ENCODE results near the gene SASH1. TPM values are rescaled to one million over a fixed set of nuclear protein-coding genes. Genes with fewer than 3 reads are reported as not detected.

SASH1 gene
- total RNA-seq, 1 experiment from 2014 or later: 27.4 TPM

DNA sequence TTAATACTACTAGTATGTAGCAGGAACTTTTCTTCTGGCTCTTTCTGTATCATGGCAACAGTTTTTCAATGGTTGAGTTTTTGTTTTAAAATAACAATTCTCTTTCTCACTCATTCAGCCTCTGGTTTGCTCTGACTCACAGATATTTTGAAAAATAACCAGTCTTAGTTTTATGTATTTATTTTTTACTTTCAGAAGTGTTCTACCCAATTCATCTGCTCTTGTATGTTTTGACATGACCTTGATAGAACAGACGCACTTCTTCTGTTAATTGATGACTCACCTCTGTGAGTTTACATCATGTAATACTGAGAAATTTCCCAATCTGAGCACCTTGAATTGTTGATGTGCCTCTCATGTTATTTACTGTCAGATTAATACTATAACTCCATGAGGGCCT lies 178.9 kb downstream of the SASH1 start:
- DNase-seq (ENCODE audit: low spot score): no peak
- no peak for ATAC-seq
- no peaks in the 10 kb centered on the region for H3K27me3 Mint-ChIP-seq (ENCODE audit: low read depth)
- TF ChIP-seq OVOL2 (CRISPR knock-in tag; IDR thresholded peaks at IDR 0.05; ENCODE audit: borderline replicate concordance): no peak
- TF ChIP-seq, protein P1, sequence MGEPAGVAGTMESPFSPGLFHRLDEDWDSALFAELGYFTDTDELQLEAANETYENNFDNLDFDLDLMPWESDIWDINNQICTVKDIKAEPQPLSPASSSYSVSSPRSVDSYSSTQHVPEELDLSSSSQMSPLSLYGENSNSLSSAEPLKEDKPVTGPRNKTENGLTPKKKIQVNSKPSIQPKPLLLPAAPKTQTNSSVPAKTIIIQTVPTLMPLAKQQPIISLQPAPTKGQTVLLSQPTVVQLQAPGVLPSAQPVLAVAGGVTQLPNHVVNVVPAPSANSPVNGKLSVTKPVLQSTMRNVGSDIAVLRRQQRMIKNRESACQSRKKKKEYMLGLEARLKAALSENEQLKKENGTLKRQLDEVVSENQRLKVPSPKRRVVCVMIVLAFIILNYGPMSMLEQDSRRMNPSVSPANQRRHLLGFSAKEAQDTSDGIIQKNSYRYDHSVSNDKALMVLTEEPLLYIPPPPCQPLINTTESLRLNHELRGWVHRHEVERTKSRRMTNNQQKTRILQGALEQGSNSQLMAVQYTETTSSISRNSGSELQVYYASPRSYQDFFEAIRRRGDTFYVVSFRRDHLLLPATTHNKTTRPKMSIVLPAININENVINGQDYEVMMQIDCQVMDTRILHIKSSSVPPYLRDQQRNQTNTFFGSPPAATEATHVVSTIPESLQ (CRISPR knock-in tag; IDR thresholded peaks at IDR 0.05): no peak
- TF ChIP-seq ZNF232 (CRISPR knock-in tag; IDR thresholded peaks at IDR 0.05): no peak
- TF ChIP-seq, protein P2, sequence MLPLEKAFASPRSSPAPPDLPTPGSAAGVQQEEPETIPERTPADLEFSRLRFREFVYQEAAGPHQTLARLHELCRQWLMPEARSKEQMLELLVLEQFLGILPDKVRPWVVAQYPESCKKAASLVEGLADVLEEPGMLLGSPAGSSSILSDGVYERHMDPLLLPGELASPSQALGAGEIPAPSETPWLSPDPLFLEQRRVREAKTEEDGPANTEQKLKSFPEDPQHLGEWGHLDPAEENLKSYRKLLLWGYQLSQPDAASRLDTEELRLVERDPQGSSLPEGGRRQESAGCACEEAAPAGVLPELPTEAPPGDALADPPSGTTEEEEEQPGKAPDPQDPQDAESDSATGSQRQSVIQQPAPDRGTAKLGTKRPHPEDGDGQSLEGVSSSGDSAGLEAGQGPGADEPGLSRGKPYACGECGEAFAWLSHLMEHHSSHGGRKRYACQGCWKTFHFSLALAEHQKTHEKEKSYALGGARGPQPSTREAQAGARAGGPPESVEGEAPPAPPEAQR (CRISPR knock-in tag; IDR thresholded peaks at IDR 0.05): no peak
- TF ChIP-seq CBFB (CRISPR knock-in tag; IDR thresholded peaks at IDR 0.05; ENCODE audit: low read depth): no peak
- TF ChIP-seq ZNF263 (CRISPR knock-in tag; IDR thresholded peaks at IDR 0.05; ENCODE audit: low read depth): no peak
- no peak for TF ChIP-seq ZNF416 (CRISPR knock-in tag; IDR thresholded peaks at IDR 0.05)
- POLR2A ChIA-PET: no interaction called here
- no peaks in the 10 kb centered on the region for H3K9me3 Mint-ChIP-seq
- no peak overlapping the region; the same call in 1 of the 2 replicates for H3K4me3 Mint-ChIP-seq
- CTCF ChIA-PET: no interaction called here
- H3K36me3 Mint-ChIP-seq: peaks cover 41% of the 10 kb centered on the region
- peaks cover 58% of the 10 kb centered on the region for H3K4me1 Mint-ChIP-seq
- H3K27ac Mint-ChIP-seq: peak overlapping the region; percentile 65

DNA sequence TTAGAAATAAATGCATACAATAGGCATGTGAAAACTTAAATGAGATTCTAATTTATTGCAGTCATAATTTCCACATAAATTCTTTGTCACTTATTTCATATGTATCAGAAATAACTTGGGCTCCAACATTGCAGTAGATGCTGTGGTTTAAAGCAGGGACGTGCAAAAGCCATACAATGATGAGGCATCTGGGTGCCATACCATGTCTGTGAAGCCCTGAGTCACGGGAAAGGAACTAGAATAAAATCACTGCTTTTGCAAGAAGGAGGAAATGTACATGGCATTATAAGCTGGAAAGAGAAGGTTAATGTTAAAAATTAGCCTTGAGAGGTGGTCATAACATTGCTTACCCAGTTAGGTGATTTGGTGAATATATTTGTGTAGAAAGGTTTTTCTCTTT lies 180.4 kb downstream of the SASH1 start:
- DNase-seq (ENCODE audit: low spot score) (no peak), ATAC-seq (no peak)
- CTCF ChIA-PET: no interaction called here
- TF ChIP-seq PRRX2 (CRISPR knock-in tag; IDR thresholded peaks at IDR 0.05): no peak
- no peak for TF ChIP-seq SOX15 (CRISPR knock-in tag; IDR thresholded peaks at IDR 0.05)
- TF ChIP-seq, protein P3, sequence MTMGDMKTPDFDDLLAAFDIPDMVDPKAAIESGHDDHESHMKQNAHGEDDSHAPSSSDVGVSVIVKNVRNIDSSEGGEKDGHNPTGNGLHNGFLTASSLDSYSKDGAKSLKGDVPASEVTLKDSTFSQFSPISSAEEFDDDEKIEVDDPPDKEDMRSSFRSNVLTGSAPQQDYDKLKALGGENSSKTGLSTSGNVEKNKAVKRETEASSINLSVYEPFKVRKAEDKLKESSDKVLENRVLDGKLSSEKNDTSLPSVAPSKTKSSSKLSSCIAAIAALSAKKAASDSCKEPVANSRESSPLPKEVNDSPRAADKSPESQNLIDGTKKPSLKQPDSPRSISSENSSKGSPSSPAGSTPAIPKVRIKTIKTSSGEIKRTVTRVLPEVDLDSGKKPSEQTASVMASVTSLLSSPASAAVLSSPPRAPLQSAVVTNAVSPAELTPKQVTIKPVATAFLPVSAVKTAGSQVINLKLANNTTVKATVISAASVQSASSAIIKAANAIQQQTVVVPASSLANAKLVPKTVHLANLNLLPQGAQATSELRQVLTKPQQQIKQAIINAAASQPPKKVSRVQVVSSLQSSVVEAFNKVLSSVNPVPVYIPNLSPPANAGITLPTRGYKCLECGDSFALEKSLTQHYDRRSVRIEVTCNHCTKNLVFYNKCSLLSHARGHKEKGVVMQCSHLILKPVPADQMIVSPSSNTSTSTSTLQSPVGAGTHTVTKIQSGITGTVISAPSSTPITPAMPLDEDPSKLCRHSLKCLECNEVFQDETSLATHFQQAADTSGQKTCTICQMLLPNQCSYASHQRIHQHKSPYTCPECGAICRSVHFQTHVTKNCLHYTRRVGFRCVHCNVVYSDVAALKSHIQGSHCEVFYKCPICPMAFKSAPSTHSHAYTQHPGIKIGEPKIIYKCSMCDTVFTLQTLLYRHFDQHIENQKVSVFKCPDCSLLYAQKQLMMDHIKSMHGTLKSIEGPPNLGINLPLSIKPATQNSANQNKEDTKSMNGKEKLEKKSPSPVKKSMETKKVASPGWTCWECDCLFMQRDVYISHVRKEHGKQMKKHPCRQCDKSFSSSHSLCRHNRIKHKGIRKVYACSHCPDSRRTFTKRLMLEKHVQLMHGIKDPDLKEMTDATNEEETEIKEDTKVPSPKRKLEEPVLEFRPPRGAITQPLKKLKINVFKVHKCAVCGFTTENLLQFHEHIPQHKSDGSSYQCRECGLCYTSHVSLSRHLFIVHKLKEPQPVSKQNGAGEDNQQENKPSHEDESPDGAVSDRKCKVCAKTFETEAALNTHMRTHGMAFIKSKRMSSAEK (CRISPR knock-in tag; IDR thresholded peaks at IDR 0.05; ENCODE audit: borderline replicate concordance): no peak
- no peak for TF ChIP-seq NFATC4 (CRISPR knock-in tag; IDR thresholded peaks at IDR 0.05)
- no peak for TF ChIP-seq ATF1 (CRISPR knock-in tag; IDR thresholded peaks at IDR 0.05)
- TF ChIP-seq, protein P4, sequence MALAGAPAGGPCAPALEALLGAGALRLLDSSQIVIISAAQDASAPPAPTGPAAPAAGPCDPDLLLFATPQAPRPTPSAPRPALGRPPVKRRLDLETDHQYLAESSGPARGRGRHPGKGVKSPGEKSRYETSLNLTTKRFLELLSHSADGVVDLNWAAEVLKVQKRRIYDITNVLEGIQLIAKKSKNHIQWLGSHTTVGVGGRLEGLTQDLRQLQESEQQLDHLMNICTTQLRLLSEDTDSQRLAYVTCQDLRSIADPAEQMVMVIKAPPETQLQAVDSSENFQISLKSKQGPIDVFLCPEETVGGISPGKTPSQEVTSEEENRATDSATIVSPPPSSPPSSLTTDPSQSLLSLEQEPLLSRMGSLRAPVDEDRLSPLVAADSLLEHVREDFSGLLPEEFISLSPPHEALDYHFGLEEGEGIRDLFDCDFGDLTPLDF (CRISPR knock-in tag; IDR thresholded peaks at IDR 0.05): no peak
- no peak for TF ChIP-seq GRHL2 (CRISPR knock-in tag; IDR thresholded peaks at IDR 0.05; ENCODE audit: insufficient replicate concordance, severe bottlenecking)
- TF ChIP-seq GTF2I (CRISPR knock-in tag; conservative IDR thresholded peaks at IDR 0.05): no peak
- TF ChIP-seq NFYB (CRISPR knock-in tag; conservative IDR thresholded peaks at IDR 0.05; ENCODE audit: low read depth): no peak
- TF ChIP-seq, protein P5, sequence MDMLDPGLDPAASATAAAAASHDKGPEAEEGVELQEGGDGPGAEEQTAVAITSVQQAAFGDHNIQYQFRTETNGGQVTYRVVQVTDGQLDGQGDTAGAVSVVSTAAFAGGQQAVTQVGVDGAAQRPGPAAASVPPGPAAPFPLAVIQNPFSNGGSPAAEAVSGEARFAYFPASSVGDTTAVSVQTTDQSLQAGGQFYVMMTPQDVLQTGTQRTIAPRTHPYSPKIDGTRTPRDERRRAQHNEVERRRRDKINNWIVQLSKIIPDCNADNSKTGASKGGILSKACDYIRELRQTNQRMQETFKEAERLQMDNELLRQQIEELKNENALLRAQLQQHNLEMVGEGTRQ (CRISPR knock-in tag; IDR thresholded peaks at IDR 0.05): no peak
- no peak for TF ChIP-seq IRF2 (CRISPR knock-in tag; IDR thresholded peaks at IDR 0.05; ENCODE audit: borderline replicate concordance, low read depth)
- TF ChIP-seq, protein P6, sequence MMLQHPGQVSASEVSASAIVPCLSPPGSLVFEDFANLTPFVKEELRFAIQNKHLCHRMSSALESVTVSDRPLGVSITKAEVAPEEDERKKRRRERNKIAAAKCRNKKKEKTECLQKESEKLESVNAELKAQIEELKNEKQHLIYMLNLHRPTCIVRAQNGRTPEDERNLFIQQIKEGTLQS (CRISPR knock-in tag; conservative IDR thresholded peaks at IDR 0.05): no peak
- TF ChIP-seq, protein P7, sequence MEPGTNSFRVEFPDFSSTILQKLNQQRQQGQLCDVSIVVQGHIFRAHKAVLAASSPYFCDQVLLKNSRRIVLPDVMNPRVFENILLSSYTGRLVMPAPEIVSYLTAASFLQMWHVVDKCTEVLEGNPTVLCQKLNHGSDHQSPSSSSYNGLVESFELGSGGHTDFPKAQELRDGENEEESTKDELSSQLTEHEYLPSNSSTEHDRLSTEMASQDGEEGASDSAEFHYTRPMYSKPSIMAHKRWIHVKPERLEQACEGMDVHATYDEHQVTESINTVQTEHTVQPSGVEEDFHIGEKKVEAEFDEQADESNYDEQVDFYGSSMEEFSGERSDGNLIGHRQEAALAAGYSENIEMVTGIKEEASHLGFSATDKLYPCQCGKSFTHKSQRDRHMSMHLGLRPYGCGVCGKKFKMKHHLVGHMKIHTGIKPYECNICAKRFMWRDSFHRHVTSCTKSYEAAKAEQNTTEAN (CRISPR knock-in tag; IDR thresholded peaks at IDR 0.05): no peak
- TF ChIP-seq OVOL2 (CRISPR knock-in tag; IDR thresholded peaks at IDR 0.05; ENCODE audit: borderline replicate concordance): no peak
- TF ChIP-seq, protein P8, sequence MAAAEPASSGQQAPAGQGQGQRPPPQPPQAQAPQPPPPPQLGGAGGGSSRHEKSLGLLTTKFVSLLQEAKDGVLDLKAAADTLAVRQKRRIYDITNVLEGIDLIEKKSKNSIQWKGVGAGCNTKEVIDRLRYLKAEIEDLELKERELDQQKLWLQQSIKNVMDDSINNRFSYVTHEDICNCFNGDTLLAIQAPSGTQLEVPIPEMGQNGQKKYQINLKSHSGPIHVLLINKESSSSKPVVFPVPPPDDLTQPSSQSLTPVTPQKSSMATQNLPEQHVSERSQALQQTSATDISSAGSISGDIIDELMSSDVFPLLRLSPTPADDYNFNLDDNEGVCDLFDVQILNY (CRISPR knock-in tag; IDR thresholded peaks at IDR 0.05): no peak
- no peak for TF ChIP-seq FOXP1 (CRISPR knock-in tag; IDR thresholded peaks at IDR 0.05; ENCODE audit: borderline replicate concordance)
- no peak for TF ChIP-seq SMAD3 (CRISPR knock-in tag; IDR thresholded peaks at IDR 0.05; ENCODE audit: borderline replicate concordance)

More for the DNA sequence above, 180.4 kb downstream of the SASH1 start:
- Mint-ChIP-seq H3K4me3 (no peak overlapping the region), H3K36me3 (peaks cover 49% of the 10 kb centered on the region), H3K9me3 (no peaks in the 10 kb centered on the region), H3K4me1 (peaks cover 56% of the 10 kb centered on the region), H3K27ac (no peak overlapping the region), H3K27me3 (ENCODE audit: low read depth) (no peaks in the 10 kb centered on the region)
- POLR2A ChIA-PET: no interaction called here

Data from WTC11 (cell line).